Limb (tissue), 2 donors: Measurements from ENCODE around the gene NSD1.
A peak's percentile ranks its signal among the peaks of the same experiment; 100 is the strongest.

Experiments used
- DNase-seq, 2 donors: peaks; one replicate each; pipeline ENCODE4 v3.0.0-alpha.2; 2016; ENCODE audit errors: extremely low spot score in 2 of 2

Gene NSD1

GRCh38 chr5:177133096-177133852, at the start of gene NSD1:
TSS of gene NSD1 (plus strand) at chr5:177133773. CDS start at chr5:177135104, 1,331 bp downstream.
- peak; percentile 94 to 96 for DNase-seq

GRCh38 chr5:177084175-177084574, 49.4 kb upstream of the NSD1 start:
- no peak for DNase-seq

- DNase-seq, result no peak
Measured at GRCh38 chr5:177085985-177086653, 47.5 kb upstream of the NSD1 start.

GRCh38 chr5:177086654-177087397, 46.7 kb upstream of the NSD1 start, which contains the start of gene FGFR4:
TSS of gene FGFR4 (plus strand) at chr5:177086915. CDS start at chr5:177089603, 2,688 bp downstream.
- peak; percentile 82 to 89 for DNase-seq

- no peak for DNase-seq
Measured at GRCh38 chr5:177087398-177088005, 46.1 kb upstream of the NSD1 start.

GRCh38 chr5:177089127-177089526, 44.4 kb upstream of the NSD1 start:
- no peak for DNase-seq

- no peak for DNase-seq
Measured at GRCh38 chr5:177089825-177090641, 43.5 kb upstream of the NSD1 start.

- no peak for DNase-seq
Measured at GRCh38 chr5:177090813-177091212, 42.8 kb upstream of the NSD1 start.

GRCh38 chr5:177091232-177091631, 42.3 kb upstream of the NSD1 start:
- no peak for DNase-seq

- DNase-seq, result no peak
Measured at GRCh38 chr5:177092178-177093081, 41.1 kb upstream of the NSD1 start.

GRCh38 chr5:177093082-177093712, 40.4 kb upstream of the NSD1 start:
- DNase-seq, result no peak

GRCh38 chr5:177093803-177094202, 39.8 kb upstream of the NSD1 start:
- DNase-seq, result no peak

- DNase-seq, result peak in 1 of 2 donors; percentile 69
Measured at GRCh38 chr5:177094224-177095087, 39.1 kb upstream of the NSD1 start.

GRCh38 chr5:177095088-177095669, 38.4 kb upstream of the NSD1 start:
- DNase-seq, result no peak

- DNase-seq, result no peak
Measured at GRCh38 chr5:177096162-177097015, 37.2 kb upstream of the NSD1 start.

- DNase-seq, result no peak
Measured at GRCh38 chr5:177097016-177097985, 36.3 kb upstream of the NSD1 start.
